SK-N-SH (cell line): ENCODE results near the gene LRP6. TPM values are rescaled to one million over a fixed set of nuclear protein-coding genes. Genes with fewer than 3 reads are reported as not detected.
A peak's percentile ranks its signal among the peaks of the same experiment; 100 is the strongest.

Source experiments
- CTCF ChIA-PET: fragments of 300-600, 350-600 bp; formaldehyde crosslinking; extraction: SDS; loops from one replicate; lab custom pipeline; 2021; lab: Yijun Ruan, JAX
- POLR2A ChIA-PET: fragments of 350-600 bp; sonication (Branson Sonifier 250); formaldehyde crosslinking; extraction: SDS; loops from one replicate; lab custom pipeline; 2020; ENCODE audit warnings: antibody characterized with exemption, inconsistent platforms; lab: Yijun Ruan, JAX
- DNase-seq: peaks from one replicate; pipeline ENCODE4 v3.0.0; 2012
- H2AFZ ChIP-seq: fragments of 200-600 bp; sonication (generic); 2 replicates; pipeline ENCODE4 v1.8.1; 2016; ENCODE audit warnings: antibody characterized with exemption, mild to moderate bottlenecking, low read depth
- H3F3A ChIP-seq: fragments of 200-600 bp; sonication (generic); replicated peaks from 2 replicates; pipeline ENCODE3; 2016; ENCODE audit warnings: antibody characterized with exemption, mild to moderate bottlenecking; ENCODE audit not compliant: insufficient read depth
- H3K27ac ChIP-seq, 2 experiments: fragments of 200-500 bp in 1 of 2; fragments of 200-600 bp in 1 of 2; sonication (Bioruptor generic) in 1 of 2; sonication (generic), shearing (Covaris generic) in 1 of 2; 2 replicates each; pipeline versions ENCODE4 v1.5.1 to v1.6.1; 2014 to 2016; ENCODE audit warnings: low read depth in 2 of 2, inconsistent platforms in 1 of 2, low read length in 1 of 2, mild to moderate bottlenecking in 1 of 2, mixed read lengths in 1 of 2
- H3K27me3 ChIP-seq: fragments of 200-600 bp; sonication (generic), shearing (Covaris generic); 2 replicates; pipeline ENCODE4 v1.6.1; 2016; ENCODE audit warnings: mixed run types; ENCODE audit not compliant: insufficient read depth
- H3K36me3 ChIP-seq, 2 experiments: fragments of 200-500 bp in 1 of 2; fragments of 200-600 bp in 1 of 2; sonication (Bioruptor generic) in 1 of 2; sonication (generic) in 1 of 2; replicated peaks in 1 of 2; 2 replicates each; pipeline versions ENCODE3 to v1.5.1; 2014 to 2016; ENCODE audit warnings: low read length in 1 of 2, mild to moderate bottlenecking in 1 of 2; ENCODE audit not compliant: insufficient read depth in 2 of 2, control insufficient read depth in 1 of 2
- H3K4me1 ChIP-seq, 2 experiments: fragments of 200-500 bp in 1 of 2; fragments of 200-600 bp in 1 of 2; sonication (Bioruptor generic) in 1 of 2; sonication (generic), shearing (Covaris generic) in 1 of 2; 2 replicates each; pipeline versions ENCODE4 v1.5.1 to v1.6.1; 2014 to 2016; ENCODE audit warnings: low read depth in 1 of 2, low read length in 1 of 2, mixed run types in 1 of 2; ENCODE audit not compliant: insufficient read depth in 2 of 2, control insufficient read depth in 1 of 2
- H3K4me2 ChIP-seq: fragments of 200-600 bp; sonication (generic), shearing (Covaris generic); 2 replicates; pipeline ENCODE4 v1.6.1; 2017; ENCODE audit warnings: mixed run types
- H3K4me3 ChIP-seq, 2 experiments: fragments of 200-500 bp in 1 of 2; fragments of 200-600 bp in 1 of 2; sonication (Bioruptor generic) in 1 of 2; sonication (generic), shearing (Covaris generic) in 1 of 2; 2 replicates each; pipeline versions ENCODE4 v1.5.1 to v1.8.1; 2014 to 2016; ENCODE audit warnings: low read depth in 2 of 2, inconsistent platforms in 1 of 2, low read length in 1 of 2, mild to moderate bottlenecking in 1 of 2, mixed read lengths in 1 of 2, moderate library complexity in 1 of 2
- H3K79me2 ChIP-seq: fragments of 200-600 bp; sonication (generic); 2 replicates; pipeline ENCODE4 v1.8.1; 2017; ENCODE audit warnings: mild to moderate bottlenecking; ENCODE audit not compliant: insufficient read depth
- H3K9ac ChIP-seq: fragments of 200-600 bp; sonication (generic); 2 replicates; pipeline ENCODE4 v1.6.1; 2017; ENCODE audit warnings: mixed run types
- H3K9me2 ChIP-seq: fragments of 200-600 bp; sonication (generic); 2 replicates; pipeline ENCODE4 v1.6.1; 2017; ENCODE audit warnings: mixed run types
- H3K9me3 ChIP-seq: fragments of 200-600 bp; sonication (generic); 2 replicates; pipeline ENCODE4 v1.6.1; 2017; ENCODE audit warnings: mixed run types, mild to moderate bottlenecking, moderate library complexity
- H4K20me1 ChIP-seq: fragments of 200-600 bp; sonication (generic); 2 replicates; pipeline ENCODE4 v1.6.1; 2017; ENCODE audit warnings: mild to moderate bottlenecking, mixed run types; ENCODE audit not compliant: insufficient read depth
- CTCF ChIP-seq: fragments of 200-600 bp; sonication (generic); IDR thresholded peaks from 2 replicates; pipeline ENCODE4 v1.6.1; 2017; ENCODE audit warnings: antibody characterized with exemption, mild to moderate bottlenecking, moderate library complexity
- ELF1 ChIP-seq: IDR thresholded peaks from 2 replicates; pipeline ENCODE4 v1.4.0; 2012
- EP300 ChIP-seq, 2 experiments: IDR thresholded peaks; 2 replicates each; pipeline versions ENCODE4 v1.4.0 to v1.6.1; 2012; ENCODE audit warnings: borderline replicate concordance in 1 of 2, low read depth in 1 of 2, low read length in 1 of 2
- FOXJ3 ChIP-seq: sonication (generic); formaldehyde crosslinking; IDR thresholded peaks from 2 replicates; pipeline ENCODE4 v1.5.1; 2020; ENCODE audit warnings: mild to moderate bottlenecking, missing genetic modification reagents
- JUND ChIP-seq: IDR thresholded peaks from 2 replicates; pipeline ENCODE4 v1.4.0; 2012
- MXI1 ChIP-seq: IDR thresholded peaks from 2 replicates; pipeline ENCODE4 v1.6.1; 2012; ENCODE audit warnings: mild to moderate bottlenecking, low read depth, low read length, improper control_type of control experiment
- RXRA ChIP-seq: IDR thresholded peaks from 2 replicates; pipeline ENCODE4 v1.4.0; 2012; ENCODE audit warnings: low read depth, mild to moderate bottlenecking, borderline replicate concordance
- TEAD4 ChIP-seq: IDR thresholded peaks from 2 replicates; pipeline ENCODE4 v1.4.0; 2012; ENCODE audit warnings: mild to moderate bottlenecking, borderline replicate concordance; ENCODE audit not compliant: insufficient read depth
- YY1 ChIP-seq: IDR thresholded peaks from 2 replicates; pipeline ENCODE4 v1.4.0; 2012; ENCODE audit warnings: low read depth, mild to moderate bottlenecking
- ZBTB33 ChIP-seq: IDR thresholded peaks from 2 replicates; pipeline ENCODE4 v1.4.0; 2012; ENCODE audit warnings: low read depth, borderline replicate concordance
- WGBS: methylation state at CpG from one replicate; pipeline ENCODE4 v1.1.6; 2017; ENCODE audit warnings: low lambda C conversion rate; 5-methylcytosine and 5-hydroxymethylcytosine counted together
- polyA plus RNA-seq, 3 experiments: library from polyadenylated mRNA; depleted of rRNA; stranded (reverse); fragments of >200 nt; gene quantifications; 2 replicates each; pipeline ENCODE4 v1.2.3, GENCODE V29; 2012

LRP6 gene
- polyA plus RNA-seq, 1 of the 3 experiments (the other 2 are of a cell fraction), result 13.7 TPM

GRCh38 chr12:12219664-12220063 lies 47.2 kb downstream of the LRP6 start:
- Histone ChIP-seq H3K36me3 (no peaks in the 10 kb centered on the region), H3K9me3 (no peaks in the 10 kb centered on the region), H2AFZ (no peak overlapping the region), H3K4me2 (no peak overlapping the region), H3K4me3 (no peak overlapping the region), H3K4me1 (peaks cover 9 to 36% of the 10 kb centered on the region in 2 experiments), H3F3A (peaks cover 8% of the 10 kb centered on the region), H3K27me3 (no peaks in the 10 kb centered on the region), H3K9ac (no peak overlapping the region), H3K79me2 (peaks cover 88% of the 10 kb centered on the region), H3K9me2 (no peaks in the 10 kb centered on the region), H4K20me1 (peaks cover 8% of the 10 kb centered on the region; the same call in 1 of the 2 replicates), H3K27ac (no peak overlapping the region)
- CTCF ChIA-PET, result no interaction called here
- TF ChIP-seq CTCF, result no peak
- TF ChIP-seq ELF1, result no peak
- TF ChIP-seq EP300 (IDR thresholded peaks at IDR 0.05; ENCODE audit: borderline replicate concordance in 1 of 2, low read depth in 1 of 2, low read length in 1 of 2), result no peak
- no peak for TF ChIP-seq YY1
- no peak for TF ChIP-seq TEAD4
- 97% methylated on average over 9 of the region's 9 CpGs for WGBS
- no peak for DNase-seq
- POLR2A ChIA-PET, result no interaction called here

GRCh38 chr12:12217018-12217359 lies 49.9 kb downstream of the LRP6 start:
- no peak overlapping the region for H3K4me2 ChIP-seq
- no peak for TF ChIP-seq JUND
- POLR2A ChIA-PET, result no interaction called here

GRCh38 chr12:12216349-12217017 lies 50.4 kb downstream of the LRP6 start:
- Histone ChIP-seq H3K9me3 (no peaks in the 10 kb centered on the region), H3K27ac (peak overlapping the region in 1 of 2 experiments; percentile 71; a peak in 2 of 4 replicates), H3K27me3 (no peaks in the 10 kb centered on the region), H3K9ac (no peak overlapping the region), H3K4me2 (no peak overlapping the region), H3K4me3 (no peak overlapping the region), H3K79me2 (peaks cover 86% of the 10 kb centered on the region), H3K36me3 (no peaks in the 10 kb centered on the region), H3K9me2 (no peaks in the 10 kb centered on the region), H4K20me1 (no peaks in the 10 kb centered on the region; the same call in 1 of the 2 replicates), H3F3A (peaks cover 22% of the 10 kb centered on the region), H2AFZ (no peak overlapping the region), H3K4me1 (peaks cover 7 to 43% of the 10 kb centered on the region in 2 experiments)
- no peak for DNase-seq
- TF ChIP-seq ELF1 (no peak), MXI1 (no peak), RXRA (no peak), ZBTB33 (no peak), FOXJ3 (CRISPR knock-in tag) (no peak), CTCF (no peak), EP300 (IDR thresholded peaks at IDR 0.05; ENCODE audit: borderline replicate concordance in 1 of 2, low read depth in 1 of 2, low read length in 1 of 2) (no peak)
- ChIA-PET POLR2A (no interaction called here), CTCF (no interaction called here)
- WGBS, result 59% methylated on average over 3 of the region's 3 CpGs

More at GRCh38 chr12:12217018-12217359, 49.9 kb downstream of the LRP6 start:
- H3K9me2 ChIP-seq, result no peaks in the 10 kb centered on the region
- no peak for DNase-seq
- H3K9me3 ChIP-seq, result no peaks in the 10 kb centered on the region
- no peaks in the 10 kb centered on the region for H3K36me3 ChIP-seq
- peaks cover 7 to 43% of the 10 kb centered on the region in 2 experiments for H3K4me1 ChIP-seq
- peaks cover 86% of the 10 kb centered on the region for H3K79me2 ChIP-seq
- no peak overlapping the region for H3K4me3 ChIP-seq
- no peak overlapping the region for H3K9ac ChIP-seq
- H4K20me1 ChIP-seq, result no peaks in the 10 kb centered on the region; the same call in 1 of the 2 replicates
- H3F3A ChIP-seq, result peaks cover 22% of the 10 kb centered on the region
- 0 out of 4 replicates have a peak overlapping the region, but pooled peaks of 1 of the 2 experiments have one; percentile 16 for H3K27ac ChIP-seq
- CTCF ChIA-PET, result interaction anchor here (1.0 kb wide), 1 partner anchor 12 kb away, joined by 3 read pairs; no protein-coding TSS in a partner anchor
- WGBS, result 75% methylated on average over 5 of the region's 5 CpGs
- H3K27me3 ChIP-seq, result no peaks in the 10 kb centered on the region
- no peak overlapping the region for H2AFZ ChIP-seq
